Measurements from ENCODE around the gene BCAR3.
"Not testable (repeated sequence)": the region's sequence is repeated elsewhere in the genome, so short reads cannot be mapped to it uniquely, and the experiment has no call there.

BCAR3 gene

GRCh38 chr1:93662481-93663207 is 19.0 kb downstream of the BCAR3 start:
- no peak overlapping the region for H3K4me3 ChIP-seq (ENCODE audit: low read depth in 1 of 2, low read length in 2 of 2)
- H3K4me1 ChIP-seq (ENCODE audit: insufficient read depth, low read length) = peaks cover 64% of the 10 kb centered on the region
- H3K27ac ChIP-seq (ENCODE audit: low read depth, low read length) = peak overlapping the region; percentile 57
- H3K9ac ChIP-seq (ENCODE audit: low read length) = no peak overlapping the region
- H3K36me3 ChIP-seq (ENCODE audit: insufficient read depth, low read length) = no peaks in the 10 kb centered on the region
- H3K9me3 ChIP-seq (ENCODE audit: low read length) = no peaks in the 10 kb centered on the region
- H3K27me3 ChIP-seq (ENCODE audit: control insufficient read depth in 1 of 2, insufficient read depth in 2 of 2, low read length in 2 of 2) = no peaks in the 10 kb centered on the region

- no peaks in the 10 kb centered on the region for H3K9me3 ChIP-seq (ENCODE audit: low read length)
- H3K27ac ChIP-seq (ENCODE audit: low read depth, low read length) = peak overlapping the region; percentile 48
- no peaks in the 10 kb centered on the region for H3K36me3 ChIP-seq (ENCODE audit: insufficient read depth, low read length)
- peaks cover 57% of the 10 kb centered on the region for H3K4me1 ChIP-seq (ENCODE audit: insufficient read depth, low read length)
- H3K9ac ChIP-seq (ENCODE audit: low read length) = no peak overlapping the region
- H3K27me3 ChIP-seq (ENCODE audit: control insufficient read depth in 1 of 2, insufficient read depth in 2 of 2, low read length in 2 of 2) = no peaks in the 10 kb centered on the region
- peak overlapping the region; percentile 13 to 16 for H3K4me3 ChIP-seq (ENCODE audit: low read depth in 1 of 2, low read length in 2 of 2)
These were observed 19.7 kb downstream of the BCAR3 start for GRCh38 chr1:93661829-93662474.

DNA sequence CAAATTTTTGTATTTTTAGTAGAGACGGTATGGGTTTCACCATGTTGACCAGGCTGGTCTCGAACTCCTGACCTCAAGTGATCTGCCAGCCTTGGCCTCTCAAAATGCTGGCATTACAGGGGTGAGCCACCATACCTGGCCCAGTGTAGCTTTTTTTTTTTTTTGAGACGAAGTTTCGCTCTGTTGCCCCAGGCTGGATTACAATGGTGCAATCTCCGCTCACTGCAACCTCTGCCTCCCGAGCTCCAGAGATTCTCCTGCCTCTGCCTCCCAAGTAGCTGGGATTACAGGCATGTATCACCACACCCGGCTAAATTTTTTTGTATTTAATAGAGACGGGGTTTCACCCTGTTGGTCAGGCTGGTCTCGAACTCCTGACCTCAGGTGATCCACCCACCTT is 20.3 kb downstream of the BCAR3 start:
- not testable (repeated sequence) for H3K4me3 ChIP-seq (ENCODE audit: low read depth in 1 of 2, low read length in 2 of 2)

GRCh38 chr1:93659822-93660503 is 21.7 kb downstream of the BCAR3 start:
- no peak overlapping the region for H3K4me3 ChIP-seq (ENCODE audit: low read depth in 1 of 2, low read length in 2 of 2)
- no peaks in the 10 kb centered on the region for H3K36me3 ChIP-seq (ENCODE audit: insufficient read depth, low read length)
- H3K9me3 ChIP-seq (ENCODE audit: low read length) = no peaks in the 10 kb centered on the region
- no peak overlapping the region for H3K27ac ChIP-seq (ENCODE audit: low read depth, low read length)
- H3K27me3 ChIP-seq (ENCODE audit: control insufficient read depth in 1 of 2, insufficient read depth in 2 of 2, low read length in 2 of 2) = no peaks in the 10 kb centered on the region
- H3K9ac ChIP-seq (ENCODE audit: low read length) = no peak overlapping the region
- H3K4me1 ChIP-seq (ENCODE audit: insufficient read depth, low read length) = peaks cover 37% of the 10 kb centered on the region

More for the DNA sequence above, 20.3 kb downstream of the BCAR3 start:
- Histone ChIP-seq H3K4me1 (ENCODE audit: insufficient read depth, low read length) (peaks cover 51% of the 10 kb centered on the region), H3K27ac (ENCODE audit: low read depth, low read length) (peak overlapping the region; percentile 48)
- H3K9ac ChIP-seq (ENCODE audit: low read length); H3K27me3 ChIP-seq (ENCODE audit: control insufficient read depth in 1 of 2, insufficient read depth in 2 of 2, low read length in 2 of 2); H3K36me3 ChIP-seq (ENCODE audit: insufficient read depth, low read length); H3K9me3 ChIP-seq (ENCODE audit: low read length): not testable (repeated sequence)

DNA sequence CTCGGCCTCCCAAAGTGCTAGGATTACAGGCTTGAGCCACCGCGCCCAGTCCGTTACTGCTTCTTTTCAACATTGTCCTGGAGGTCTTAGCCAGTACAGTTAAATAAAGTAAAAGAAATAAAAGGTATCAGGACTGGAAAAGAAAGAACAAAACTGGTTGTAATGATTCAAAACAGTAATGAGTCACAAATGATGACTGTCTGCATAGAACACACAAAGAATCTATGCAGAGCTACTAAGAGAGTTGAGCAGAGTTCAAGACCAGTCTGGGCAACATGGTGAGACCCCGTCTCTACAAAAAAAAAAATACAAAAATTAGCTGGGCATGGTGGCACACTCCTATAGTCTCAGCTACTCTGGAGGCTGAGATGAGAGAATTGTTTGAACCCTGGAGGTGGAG is 23.4 kb downstream of the BCAR3 start:
- Histone ChIP-seq H3K9me3 (ENCODE audit: low read length) (no peaks in the 10 kb centered on the region), H3K36me3 (ENCODE audit: insufficient read depth, low read length) (no peaks in the 10 kb centered on the region), H3K9ac (ENCODE audit: low read length) (no peak overlapping the region), H3K4me3 (ENCODE audit: low read depth in 1 of 2, low read length in 2 of 2) (no peak overlapping the region), H3K4me1 (ENCODE audit: insufficient read depth, low read length) (peaks cover 19% of the 10 kb centered on the region), H3K27ac (ENCODE audit: low read depth, low read length) (no peak overlapping the region), H3K27me3 (ENCODE audit: control insufficient read depth in 1 of 2, insufficient read depth in 2 of 2, low read length in 2 of 2) (no peaks in the 10 kb centered on the region)

GRCh38 chr1:93656491-93656890 is 25.1 kb downstream of the BCAR3 start:
- no peaks in the 10 kb centered on the region for H3K27me3 ChIP-seq (ENCODE audit: control insufficient read depth in 1 of 2, insufficient read depth in 2 of 2, low read length in 2 of 2)

GRCh38 chr1:93653656-93654055 is 28.0 kb downstream of the BCAR3 start:
- Histone ChIP-seq H3K9me3 (ENCODE audit: low read length) (no peaks in the 10 kb centered on the region), H3K9ac (ENCODE audit: low read length) (no peak overlapping the region), H3K4me3 (ENCODE audit: low read depth in 1 of 2, low read length in 2 of 2) (no peak overlapping the region), H3K27me3 (ENCODE audit: control insufficient read depth in 1 of 2, insufficient read depth in 2 of 2, low read length in 2 of 2) (no peaks in the 10 kb centered on the region), H3K36me3 (ENCODE audit: insufficient read depth, low read length) (no peaks in the 10 kb centered on the region), H3K27ac (ENCODE audit: low read depth, low read length) (no peak overlapping the region), H3K4me1 (ENCODE audit: insufficient read depth, low read length) (no peaks in the 10 kb centered on the region)

More at GRCh38 chr1:93656491-93656890, 25.1 kb downstream of the BCAR3 start:
- no peaks in the 10 kb centered on the region for H3K9me3 ChIP-seq (ENCODE audit: low read length)
- H3K36me3 ChIP-seq (ENCODE audit: insufficient read depth, low read length) = no peaks in the 10 kb centered on the region
- no peak overlapping the region for H3K27ac ChIP-seq (ENCODE audit: low read depth, low read length)
- no peak overlapping the region for H3K9ac ChIP-seq (ENCODE audit: low read length)
- peaks cover 4% of the 10 kb centered on the region for H3K4me1 ChIP-seq (ENCODE audit: insufficient read depth, low read length)
- H3K4me3 ChIP-seq (ENCODE audit: low read depth in 1 of 2, low read length in 2 of 2) = no peak overlapping the region

DNA sequence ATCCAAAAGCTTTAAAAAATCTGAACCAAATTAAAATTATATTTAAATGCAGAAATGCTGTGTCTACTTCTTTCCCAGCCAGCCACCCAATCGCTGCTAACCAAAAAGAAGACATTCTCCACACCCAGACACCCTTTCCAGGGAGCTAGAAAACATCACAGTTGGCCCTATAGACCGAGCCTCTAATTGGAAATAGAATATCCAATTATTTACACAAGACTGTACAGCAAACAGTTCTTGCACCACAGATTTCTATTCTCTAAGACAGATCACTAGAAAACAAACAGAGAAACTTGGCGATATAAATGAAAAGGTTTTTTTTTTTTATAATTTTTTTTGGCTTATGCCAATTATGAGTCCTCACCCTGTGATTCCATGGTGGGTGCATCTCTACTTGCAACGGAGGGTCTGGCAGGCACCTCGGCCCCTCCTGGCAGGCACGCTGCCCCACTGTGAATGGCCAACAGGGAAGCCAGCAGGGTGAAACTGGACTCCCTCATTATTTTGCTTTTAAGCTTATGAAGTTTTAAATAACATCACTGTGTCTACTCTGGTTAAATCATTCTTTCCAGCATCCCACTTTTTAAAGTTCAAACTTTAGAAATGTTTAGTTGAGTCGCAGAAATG is 29.2 kb downstream of the BCAR3 start:
- H3K27ac ChIP-seq (ENCODE audit: low read depth, low read length) = no peak overlapping the region

DNA sequence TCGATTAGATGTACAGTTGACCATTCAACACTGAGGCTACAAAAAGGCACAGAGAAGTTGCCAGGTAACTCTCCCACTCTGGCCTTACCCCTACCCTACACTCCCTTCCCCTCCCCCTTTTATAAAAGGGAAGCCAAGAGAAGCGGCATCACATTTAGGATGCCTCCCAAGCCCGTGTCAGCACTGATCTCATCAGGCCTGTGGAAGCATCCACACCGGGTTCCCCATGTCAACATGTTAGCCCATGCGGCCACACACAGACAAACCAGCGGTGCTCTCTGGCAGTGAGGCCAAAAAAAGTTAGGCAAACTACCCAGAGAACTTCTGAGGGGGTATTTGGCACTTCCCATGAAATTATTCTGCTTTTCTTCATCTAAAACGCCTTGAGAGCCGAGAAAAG is 29.9 kb downstream of the BCAR3 start:
- Histone ChIP-seq H3K36me3 (ENCODE audit: insufficient read depth, low read length) (no peaks in the 10 kb centered on the region), H3K9ac (ENCODE audit: low read length) (no peak overlapping the region), H3K4me1 (ENCODE audit: insufficient read depth, low read length) (no peaks in the 10 kb centered on the region)

More for the DNA sequence above, 29.2 kb downstream of the BCAR3 start:
- no peak overlapping the region for H3K9ac ChIP-seq (ENCODE audit: low read length)
- H3K36me3 ChIP-seq (ENCODE audit: insufficient read depth, low read length) = no peaks in the 10 kb centered on the region
- H3K4me3 ChIP-seq (ENCODE audit: low read depth in 1 of 2, low read length in 2 of 2) = no peak overlapping the region
- H3K27me3 ChIP-seq (ENCODE audit: control insufficient read depth in 1 of 2, insufficient read depth in 2 of 2, low read length in 2 of 2) = no peaks in the 10 kb centered on the region
- no peaks in the 10 kb centered on the region for H3K4me1 ChIP-seq (ENCODE audit: insufficient read depth, low read length)
- no peaks in the 10 kb centered on the region for H3K9me3 ChIP-seq (ENCODE audit: low read length)

DNA sequence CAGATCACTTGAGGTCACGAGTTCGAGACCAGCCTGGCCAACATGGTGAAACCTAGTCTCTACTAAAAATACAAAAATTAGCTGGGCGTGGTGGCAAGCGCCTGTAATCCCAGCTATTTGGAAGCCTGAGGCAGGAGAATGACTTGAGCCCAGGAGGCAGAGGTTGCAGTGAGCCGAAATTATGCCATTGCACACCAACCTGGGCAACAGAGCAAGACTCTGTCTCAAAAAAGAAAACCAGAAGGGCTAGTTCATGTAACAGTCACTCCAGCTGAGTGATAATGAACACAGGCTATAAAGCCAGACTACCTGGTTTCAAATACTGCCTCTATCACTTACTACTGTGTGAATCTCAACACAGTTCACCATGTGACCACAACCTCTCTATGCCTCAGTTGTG is 31.5 kb downstream of the BCAR3 start:
- H3K9me3 ChIP-seq (ENCODE audit: low read length); H3K9ac ChIP-seq (ENCODE audit: low read length); H3K4me1 ChIP-seq (ENCODE audit: insufficient read depth, low read length); H3K27ac ChIP-seq (ENCODE audit: low read depth, low read length); H3K27me3 ChIP-seq (ENCODE audit: control insufficient read depth in 1 of 2, insufficient read depth in 2 of 2, low read length in 2 of 2); H3K36me3 ChIP-seq (ENCODE audit: insufficient read depth, low read length); H3K4me3 ChIP-seq (ENCODE audit: low read depth in 1 of 2, low read length in 2 of 2): not testable (repeated sequence)

More for the DNA sequence above, 29.9 kb downstream of the BCAR3 start:
- Histone ChIP-seq H3K27me3 (ENCODE audit: control insufficient read depth in 1 of 2, insufficient read depth in 2 of 2, low read length in 2 of 2) (no peaks in the 10 kb centered on the region), H3K4me3 (ENCODE audit: low read depth in 1 of 2, low read length in 2 of 2) (no peak overlapping the region), H3K9me3 (ENCODE audit: low read length) (no peaks in the 10 kb centered on the region), H3K27ac (ENCODE audit: low read depth, low read length) (no peak overlapping the region)

DNA sequence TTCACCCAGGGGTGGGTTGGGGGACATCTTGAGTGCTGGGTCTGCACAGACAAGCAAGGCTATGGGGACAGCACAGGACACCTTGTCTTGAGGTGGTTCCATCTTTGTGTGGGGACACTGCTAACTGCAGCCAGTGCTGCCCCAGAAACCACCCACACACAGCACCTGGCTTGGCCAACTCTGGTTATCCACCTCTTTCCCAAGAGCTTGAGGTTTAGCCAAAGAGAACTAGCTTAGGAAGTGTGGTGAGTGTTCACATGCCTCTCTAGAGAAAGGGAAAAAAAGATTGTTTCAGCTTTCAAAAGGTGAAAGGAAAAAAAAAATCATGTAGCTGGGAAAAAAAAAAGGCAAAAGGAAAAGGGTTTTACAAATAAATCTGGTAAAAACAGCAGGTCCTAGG is 32.4 kb downstream of the BCAR3 start:
- Histone ChIP-seq H3K27me3 (ENCODE audit: control insufficient read depth in 1 of 2, insufficient read depth in 2 of 2, low read length in 2 of 2) (no peaks in the 10 kb centered on the region), H3K27ac (ENCODE audit: low read depth, low read length) (no peak overlapping the region), H3K9ac (ENCODE audit: low read length) (no peak overlapping the region), H3K4me3 (ENCODE audit: low read depth in 1 of 2, low read length in 2 of 2) (no peak overlapping the region), H3K4me1 (ENCODE audit: insufficient read depth, low read length) (no peaks in the 10 kb centered on the region), H3K9me3 (ENCODE audit: low read length) (no peaks in the 10 kb centered on the region), H3K36me3 (ENCODE audit: insufficient read depth, low read length) (no peaks in the 10 kb centered on the region)

Data from muscle layer of colon (tissue), 2 donors.